ENCODE measurements around the gene REPS2. TPM values are rescaled to one million over a fixed set of nuclear protein-coding genes. Genes with fewer than 3 reads are reported as not detected.
"Not testable (repeated sequence)": the region's sequence is repeated elsewhere in the genome, so short reads cannot be mapped to it uniquely, and the experiment has no call there.

REPS2 gene
- total RNA-seq, 1 donor from 2014 or later = 4.1 TPM

DNA sequence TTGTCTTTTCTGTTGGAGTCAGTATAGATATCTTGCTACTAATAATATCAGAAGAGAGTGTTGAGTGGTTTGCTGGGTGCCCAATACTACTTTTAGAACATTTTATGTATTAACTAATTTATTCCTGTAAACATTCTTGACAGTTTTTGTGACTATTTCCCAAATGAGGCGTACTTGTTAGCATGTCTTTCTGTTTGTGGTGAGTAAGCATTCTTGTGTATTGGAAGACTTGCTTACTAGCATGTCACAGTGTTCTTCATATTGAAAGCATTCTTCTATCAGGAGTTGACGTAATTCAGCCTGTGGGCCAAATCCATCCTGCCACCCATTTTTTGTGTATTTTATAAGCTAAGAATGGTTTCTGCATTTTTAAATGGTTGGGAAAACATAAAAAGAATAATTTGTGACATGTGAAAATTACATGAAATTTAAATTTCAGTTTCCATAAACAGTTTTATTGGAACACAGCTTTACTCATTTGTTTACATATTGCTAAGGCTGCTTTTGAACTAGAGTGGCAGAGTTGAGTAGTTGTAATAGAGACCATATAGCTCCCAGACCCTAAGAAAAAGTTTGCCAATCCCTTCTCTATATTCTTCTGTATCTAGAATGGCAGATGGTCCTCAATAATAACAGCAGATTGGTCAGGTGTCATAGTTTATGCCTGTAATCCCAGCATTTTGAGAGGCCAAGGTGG lies 20.4 kb downstream of the REPS2 start:
- Histone ChIP-seq H4K20me1 (ENCODE audit: low read depth) (no peaks in the 10 kb centered on the region), H2AFZ (replicated peaks) (no peak overlapping the region), H3K4me3 (no peak overlapping the region), H3F3A (ENCODE audit: low read depth) (no peaks in the 10 kb centered on the region), H3K9me3 (ENCODE audit: low read depth) (no peaks in the 10 kb centered on the region), H3K36me3 (no peaks in the 10 kb centered on the region), H3K9ac (no peak overlapping the region), H3K4me1 (no peaks in the 10 kb centered on the region), H3K4me2 (no peak overlapping the region), H3K27me3 (no peaks in the 10 kb centered on the region), H3K79me2 (ENCODE audit: low read depth) (no peaks in the 10 kb centered on the region), H3K27ac (no peak overlapping the region)
- DNase-seq (ENCODE audit: low spot score) = no peak
- H3K9me3 Mint-ChIP-seq = peaks cover 25% of the 10 kb centered on the region
- H3K27ac Mint-ChIP-seq = no peak overlapping the region
- H3K4me1 Mint-ChIP-seq = no peaks in the 10 kb centered on the region
- H3K27me3 Mint-ChIP-seq (ENCODE audit: insufficient read depth, low read depth) = peaks cover 3% of the 10 kb centered on the region
- no peaks in the 10 kb centered on the region for H3K36me3 Mint-ChIP-seq
- TF ChIP-seq EZH2 (IDR thresholded peaks at IDR 0.05) (no peak), CTCF (IDR thresholded peaks at IDR 0.05) (no peak), EZH2phosphoT487 (IDR thresholded peaks at IDR 0.05) (no peak)
- no peak overlapping the region for H3K4me3 Mint-ChIP-seq

- not testable (repeated sequence) for H3K4me1 Mint-ChIP-seq; H3K36me3 ChIP-seq; H3K27me3 Mint-ChIP-seq (ENCODE audit: insufficient read depth, low read depth); H4K20me1 ChIP-seq (ENCODE audit: low read depth); H3K27ac ChIP-seq; DNase-seq (ENCODE audit: low spot score); H2AFZ ChIP-seq (replicated peaks); H3K4me3 ChIP-seq; H3K4me3 Mint-ChIP-seq; H3K36me3 Mint-ChIP-seq; H3K27ac Mint-ChIP-seq; H3K79me2 ChIP-seq (ENCODE audit: low read depth); H3K9ac ChIP-seq; H3K4me2 ChIP-seq; H3K9me3 ChIP-seq (ENCODE audit: low read depth); H3F3A ChIP-seq (ENCODE audit: low read depth); H3K27me3 ChIP-seq; H3K4me1 ChIP-seq
- H3K9me3 Mint-ChIP-seq = peaks cover 22% of the 10 kb centered on the region
Observed at GRCh38 chrX:16968753-16969152, 22.3 kb downstream of the REPS2 start.

GRCh38 chrX:16970977-16971376 lies 24.5 kb downstream of the REPS2 start:
- Histone ChIP-seq H3F3A (ENCODE audit: low read depth) (no peaks in the 10 kb centered on the region), H3K27ac (no peak overlapping the region)

More at GRCh38 chrX:16970977-16971376, 24.5 kb downstream of the REPS2 start:
- Histone ChIP-seq H3K9me3 (ENCODE audit: low read depth) (no peaks in the 10 kb centered on the region), H2AFZ (replicated peaks) (no peak overlapping the region), H3K4me3 (no peak overlapping the region), H3K79me2 (ENCODE audit: low read depth) (no peaks in the 10 kb centered on the region), H3K27me3 (no peaks in the 10 kb centered on the region), H3K4me2 (no peak overlapping the region), H3K36me3 (no peaks in the 10 kb centered on the region), H4K20me1 (ENCODE audit: low read depth) (no peaks in the 10 kb centered on the region), H3K4me1 (no peaks in the 10 kb centered on the region), H3K9ac (no peak overlapping the region)
- Mint-ChIP-seq H3K4me3 (no peak overlapping the region), H3K27ac (no peak overlapping the region), H3K36me3 (no peaks in the 10 kb centered on the region), H3K27me3 (ENCODE audit: insufficient read depth, low read depth) (peaks cover 3% of the 10 kb centered on the region), H3K9me3 (peaks cover 16% of the 10 kb centered on the region), H3K4me1 (no peaks in the 10 kb centered on the region)
- TF ChIP-seq EZH2 (IDR thresholded peaks at IDR 0.05) (no peak), CTCF (IDR thresholded peaks at IDR 0.05) (no peak), EZH2phosphoT487 (IDR thresholded peaks at IDR 0.05) (no peak)
- DNase-seq (ENCODE audit: low spot score) = no peak
